WTC11 (cell line): ENCODE results near the gene GNAS.

ENCODE experiments used
- NFYB ChIP-seq: sonication (generic); formaldehyde crosslinking; conservative IDR thresholded peaks from 2 replicates; pipeline ENCODE4 v1.8.0; 2022; ENCODE audit warnings: low read depth, missing genetic modification reagents
- NR2C2 ChIP-seq: sonication (generic); formaldehyde crosslinking; IDR thresholded peaks from 2 replicates; pipeline ENCODE4 v1.8.0; 2022; ENCODE audit warnings: mild to moderate bottlenecking, missing genetic modification reagents

- no peak for TF ChIP-seq NFYB (CRISPR knock-in tag)
- no peak for TF ChIP-seq NR2C2
Observed at GRCh38 chr20:58950603-58951002, 98.1 kb downstream of the GNAS start.
